K562 (cell line): ENCODE data around the gene RETSAT. TPM values are rescaled to one million over a fixed set of nuclear protein-coding genes. Genes with fewer than 3 reads are reported as not detected.

ENCODE experiments used
- ATAC-seq: fragments of 200-7000 bp; cut with Tn5 transposase; 3 replicates; pipeline ENCODE4 v1.9.1; 2020; ENCODE audit warnings: moderate library complexity
- BruUV-seq: library from RNA; stranded (reverse); fragments of 400-500 nt; replicated peaks from 2 replicates; lab custom pipeline; 2021; lab: Mats Ljungman, UMichigan
- CTCF ChIA-PET: fragments of 300-600 bp; formaldehyde crosslinking; extraction: SDS; loops from one replicate; lab custom pipeline; 2021; ENCODE audit warnings: low intra/inter-chr PET ratio; lab: Yijun Ruan, JAX
- POLR2A ChIA-PET: fragments of 300-600, 350-650 bp; sonication (Branson Sonifier 250); formaldehyde crosslinking; extraction: SDS; loops from one replicate; lab custom pipeline; 2021; ENCODE audit warnings: antibody characterized with exemption, inconsistent platforms; lab: Yijun Ruan, JAX
- DNase-seq, 4 experiments: peaks; one replicate each; pipeline versions ENCODE4 v3.0.0 to v3.0.0-alpha.2; 2011 to 2018; ENCODE audit warnings: low spot score in 3 of 4, mixed read lengths in 3 of 4; ENCODE audit errors: extremely low read depth in 1 of 4
- FAIRE-seq: peaks from 2 replicates; lab custom pipeline; 2011; peaks lifted over from hg19 to GRCh38; lab: Jason Lieb, UNC
- H2AFZ ChIP-seq: 2 replicates; pipeline ENCODE4 v1.6.0; 2011; ENCODE audit warnings: low read depth, low read length, control low read depth, inconsistent platforms
- H3K27ac ChIP-seq: fragments of 200-600 bp; 3 replicates; pipeline ENCODE4 v1.8.0; 2011; ENCODE audit warnings: low read depth, mild to moderate bottlenecking, control low read depth, inconsistent platforms, low read length, moderate library complexity, mixed read lengths; ENCODE audit errors: extremely low read depth
- H3K27me3 ChIP-seq, 2 experiments: fragments of 300-600 bp in 1 of 2; 2 replicates in 1 of 2; 3 replicates in 1 of 2; pipeline versions ENCODE4 v1.6.0 to v1.8.0; 2011; ENCODE audit warnings: inconsistent platforms in 2 of 2, low read length in 2 of 2, mild to moderate bottlenecking in 1 of 2, mixed read lengths in 1 of 2, moderate library complexity in 1 of 2; ENCODE audit not compliant: control insufficient read depth in 2 of 2, insufficient read depth in 2 of 2
- H3K36me3 ChIP-seq: fragments of 300-600 bp; 3 replicates; pipeline ENCODE4 v1.8.0; 2011; ENCODE audit warnings: mild to moderate bottlenecking, low read length, inconsistent platforms; ENCODE audit not compliant: control insufficient read depth, insufficient read depth
- H3K4me1 ChIP-seq, 2 experiments: fragments of 200-600 bp in 1 of 2; replicated peaks in 1 of 2; 2 replicates in 1 of 2; 3 replicates in 1 of 2; pipeline versions ENCODE4 v1.5.1 to v1.8.0; 2011; ENCODE audit warnings: inconsistent platforms in 2 of 2, low read length in 2 of 2, mild to moderate bottlenecking in 1 of 2, mixed read lengths in 1 of 2, moderate library complexity in 1 of 2; ENCODE audit not compliant: control insufficient read depth in 2 of 2, insufficient read depth in 2 of 2
- H3K4me2 ChIP-seq: 2 replicates; pipeline ENCODE4 v1.6.1; 2011; ENCODE audit warnings: low read length, control low read depth, inconsistent platforms, mixed read lengths; ENCODE audit not compliant: insufficient read depth
- H3K4me3 ChIP-seq: fragments of 200-600 bp; sonication (generic), shearing (Covaris generic); 2 replicates; pipeline ENCODE4 v1.5.1; 2016; ENCODE audit warnings: control low read depth, inconsistent platforms
- H3K79me2 ChIP-seq: fragments of 200-600 bp; 3 replicates; pipeline ENCODE4 v1.8.0; 2011; ENCODE audit warnings: low read length, inconsistent platforms; ENCODE audit not compliant: control insufficient read depth, insufficient read depth
- H3K9ac ChIP-seq, 2 experiments: 2 replicates each; pipeline versions ENCODE4 v1.6.0 to v1.6.1; 2011; ENCODE audit warnings: low read depth in 2 of 2, low read length in 2 of 2, control low read depth in 1 of 2, inconsistent platforms in 1 of 2, mild to moderate bottlenecking in 1 of 2, mixed read lengths in 1 of 2; ENCODE audit not compliant: insufficient read depth in 1 of 2
- H3K9me1 ChIP-seq: one replicate; pipeline ENCODE4 v1.6.0; 2011; ENCODE audit warnings: inconsistent platforms, mild to moderate bottlenecking, low read length, moderate library complexity; ENCODE audit not compliant: control insufficient read depth, insufficient read depth
- H3K9me3 ChIP-seq: replicated peaks from 2 replicates; pipeline ENCODE4 v1.5.1; 2011; ENCODE audit warnings: low read depth, low read length, inconsistent platforms; ENCODE audit not compliant: control insufficient read depth, insufficient read depth
- H4K20me1 ChIP-seq: replicated peaks from 2 replicates; pipeline ENCODE4 v1.6.1; 2011; ENCODE audit warnings: low read length, inconsistent platforms, mixed read lengths; ENCODE audit not compliant: control insufficient read depth, insufficient read depth
- COPS2 ChIP-seq: fragments of 450-650 bp; conservative IDR thresholded peaks from 2 replicates; pipeline ENCODE4 v1.6.1; 2016; ENCODE audit warnings: mild to moderate bottlenecking, moderate library complexity
- ETV5 ChIP-seq: sonication (generic); formaldehyde crosslinking; IDR thresholded peaks from 2 replicates; pipeline ENCODE4 v1.4.0; 2020; ENCODE audit warnings: low read depth, mild to moderate bottlenecking, missing genetic modification reagents
- SLC30A9 ChIP-seq: fragments of 250-450 bp; sonication (Bioruptor Pico); IDR thresholded peaks from 2 replicates; pipeline ENCODE4 v1.8.0; 2022; ENCODE audit warnings: mild to moderate bottlenecking, moderate library complexity
- SUPT5H ChIP-seq: fragments of 450-650 bp; IDR thresholded peaks from 2 replicates; pipeline ENCODE4 v1.6.1; 2016
- ZFP30 ChIP-seq: fragments of 250-450 bp; sonication (Bioruptor Pico); IDR thresholded peaks from 2 replicates; pipeline ENCODE4 v1.8.0; 2022; ENCODE audit warnings: moderate library complexity, mild to moderate bottlenecking, inconsistent platforms, borderline replicate concordance
- ZFX ChIP-seq: sonication (generic); formaldehyde crosslinking; IDR thresholded peaks from 2 replicates; pipeline ENCODE4 v1.8.0; 2022; ENCODE audit warnings: mild to moderate bottlenecking, missing genetic modification reagents, moderate library complexity
- WGBS: fragments of 100-300 bp; shearing (Covaris generic); methylation state at CpG from one replicate; pipeline ENCODE4 v1.1.6; 2016; ENCODE audit warnings: low coverage, mixed read lengths; ENCODE audit not compliant: insufficient coverage; ENCODE audit errors: missing lambda C conversion rate; 5-methylcytosine and 5-hydroxymethylcytosine counted together
- in situ Hi-C: fragments of 300-500 bp; cut with MboI; formaldehyde crosslinking; loops from 4 replicates; pipeline ENCODE4 v1.15.0; 2018; ENCODE audit warnings: inconsistent platforms, mixed read lengths
- intact Hi-C: fragments of 100-400 bp; cut with micrococcal nuclease; formaldehyde crosslinking; loops from 2 replicates; pipeline ENCODE4 v1.14.2; 2022
- polyA plus RNA-seq, 8 experiments: library from polyadenylated mRNA; depleted of rRNA in 4 of 8; stranded (reverse) in 5 of 8; unstranded in 3 of 8; fragments of >200 nt; fragmentation: Nextera tagmentation in 2 of 8; fragmentation: Illumina TruSeq in 1 of 8; extraction: Ambion mirVana in 2 of 8; extraction: Trizol in 1 of 8; gene quantifications; 2 replicates each; pipeline versions ENCODE4 v1.2.1 to v1.2.3, GENCODE V29; 2011 to 2014; ENCODE audit warnings: inconsistent platforms in 1 of 8, missing spikeins in 1 of 8
- total RNA-seq, 7 experiments: library from RNA; depleted of rRNA in 6 of 7; stranded (reverse); fragments of >200 nt in 6 of 7; fragmentation: Illumina TruSeq in 2 of 7; extraction: Trizol in 2 of 7; gene quantifications; 2 replicates each; pipeline versions ENCODE4 v1.2.1 to v1.2.3, GENCODE V29; 2011 to 2021; ENCODE audit warnings: low replicate concordance in 1 of 7
- TF ChIP-seq, protein P1 (sequence below): conservative IDR thresholded peaks from 2 replicates; pipeline ENCODE4 v1.6.1; 2011; ENCODE audit warnings: low read depth, mild to moderate bottlenecking, low read length; ENCODE audit not compliant: control insufficient read depth
- TF ChIP-seq, protein P2 (sequence below), 2 experiments: fragments of 450-650 bp in 1 of 2; sonication (generic) in 1 of 2; formaldehyde crosslinking; conservative IDR thresholded peaks; 2 replicates each; pipeline versions ENCODE4 v1.4.0 to v1.8.1; 2020 to 2022; ENCODE audit warnings: mild to moderate bottlenecking in 1 of 2, missing genetic modification reagents in 1 of 2

The RETSAT gene
- total and polyA plus RNA-seq, 9 of the 15 experiments (the other 6 are each of a cell fraction or from before 2014, with no cell fraction given), result 1.9 to 21.6 (median 16.5) TPM

DNA sequence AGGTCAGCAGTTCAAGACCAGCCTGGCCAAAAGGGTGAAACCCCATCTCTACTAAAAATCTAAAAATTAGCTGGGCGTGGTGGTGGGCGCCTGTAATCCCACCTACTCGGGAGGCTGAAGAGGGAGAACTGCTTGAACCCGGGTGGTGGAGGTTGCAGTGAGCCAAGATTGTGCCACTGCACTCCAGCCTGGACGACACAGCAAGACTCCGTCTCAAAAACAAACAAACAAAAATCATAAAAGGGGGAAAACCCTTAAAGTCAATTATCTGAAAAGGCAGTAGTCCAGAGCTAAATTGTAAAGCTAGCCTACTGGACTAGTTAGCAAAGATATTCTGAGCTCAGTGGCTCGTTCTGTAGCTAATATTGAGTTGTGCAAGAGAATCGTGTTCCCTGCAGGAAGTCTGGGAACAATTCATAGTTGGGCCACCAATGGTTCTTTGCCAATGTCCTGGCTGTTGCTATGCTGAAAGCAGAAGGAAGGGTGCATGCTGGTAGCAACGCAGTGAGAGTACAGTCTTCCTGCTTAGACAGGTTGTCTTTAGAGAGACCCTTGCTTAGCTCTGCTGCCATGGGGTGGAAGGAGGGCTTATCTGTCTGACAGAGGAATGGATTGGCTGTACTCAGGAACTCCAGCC is 30.9 kb downstream of the RETSAT start:
- CTCF ChIA-PET, result no interaction called here
- intact Hi-C loops, result no loop called here
- POLR2A ChIA-PET, result interaction anchor here (1.5 kb wide), 1 partner anchor 16 kb away, joined by 4 read pairs; no protein-coding TSS in a partner anchor

GRCh38 chr2:85319796-85320195 is 34.5 kb downstream of the RETSAT start:
- WGBS, result 98% methylated on average over 4 of the region's 4 CpGs
- Histone ChIP-seq H2AFZ (no peak overlapping the region), H3K9ac (no peak overlapping the region), H3K4me2 (no peak overlapping the region), H4K20me1 (peaks cover 11% of the 10 kb centered on the region), H3K9me3 (no peaks in the 10 kb centered on the region), H3K4me3 (no peak overlapping the region), H3K4me1 (peaks cover 0 to 3% of the 10 kb centered on the region in 2 experiments; a peak in 2 of 5 replicates), H3K36me3 (peaks cover 82% of the 10 kb centered on the region), H3K9me1 (peaks cover 6% of the 10 kb centered on the region), H3K27ac (no peak overlapping the region), H3K79me2 (peaks cover 35% of the 10 kb centered on the region), H3K27me3 (no peaks in the 10 kb centered on the region)
- no peak for ATAC-seq
- intact Hi-C loops, result no loop called here
- no TSS peak for BruUV-seq
- no peak for DNase-seq
- no peak for FAIRE-seq
- POLR2A ChIA-PET, result interaction anchor here (1.2 to 1.4 kb wide), 3 partner anchors 9 to 32 kb away, joined by 3 to 9 read pairs (median 4); partner anchors contain the start of gene TGOLN2
- in situ Hi-C loops, result no loop called here
- CTCF ChIA-PET, result no interaction called here
- no peak for TF ChIP-seq ETV5 (CRISPR knock-in tag)
- TF ChIP-seq, protein P1, sequence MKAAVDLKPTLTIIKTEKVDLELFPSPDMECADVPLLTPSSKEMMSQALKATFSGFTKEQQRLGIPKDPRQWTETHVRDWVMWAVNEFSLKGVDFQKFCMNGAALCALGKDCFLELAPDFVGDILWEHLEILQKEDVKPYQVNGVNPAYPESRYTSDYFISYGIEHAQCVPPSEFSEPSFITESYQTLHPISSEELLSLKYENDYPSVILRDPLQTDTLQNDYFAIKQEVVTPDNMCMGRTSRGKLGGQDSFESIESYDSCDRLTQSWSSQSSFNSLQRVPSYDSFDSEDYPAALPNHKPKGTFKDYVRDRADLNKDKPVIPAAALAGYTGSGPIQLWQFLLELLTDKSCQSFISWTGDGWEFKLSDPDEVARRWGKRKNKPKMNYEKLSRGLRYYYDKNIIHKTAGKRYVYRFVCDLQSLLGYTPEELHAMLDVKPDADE, result no peak
- TF ChIP-seq, protein P2, sequence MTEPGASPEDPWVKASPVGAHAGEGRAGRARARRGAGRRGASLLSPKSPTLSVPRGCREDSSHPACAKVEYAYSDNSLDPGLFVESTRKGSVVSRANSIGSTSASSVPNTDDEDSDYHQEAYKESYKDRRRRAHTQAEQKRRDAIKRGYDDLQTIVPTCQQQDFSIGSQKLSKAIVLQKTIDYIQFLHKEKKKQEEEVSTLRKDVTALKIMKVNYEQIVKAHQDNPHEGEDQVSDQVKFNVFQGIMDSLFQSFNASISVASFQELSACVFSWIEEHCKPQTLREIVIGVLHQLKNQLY (CRISPR knock-in tag; conservative IDR thresholded peaks at IDR 0.05), result no peak
- no peak for TF ChIP-seq COPS2
- TF ChIP-seq SLC30A9, result no peak
- no peak for TF ChIP-seq SUPT5H

More for the DNA sequence above, 30.9 kb downstream of the RETSAT start:
- peaks cover 6% of the 10 kb centered on the region for H3K9me1 ChIP-seq
- H3K9me3 ChIP-seq, result no peaks in the 10 kb centered on the region
- H3K36me3 ChIP-seq, result peaks cover 80% of the 10 kb centered on the region
- no peaks in the 10 kb centered on the region for H3K27me3 ChIP-seq
- peaks cover 19% of the 10 kb centered on the region for H4K20me1 ChIP-seq
- no peak overlapping the region for H3K4me3 ChIP-seq
- 0 out of 2 replicates have a peak, but pooled peaks have one; percentile 11 for TF ChIP-seq ZFX (CRISPR knock-in tag)
- no peak for TF ChIP-seq ZFP30 (CRISPR knock-in tag)
- no TSS peak for BruUV-seq
- in situ Hi-C loops, result no loop called here
- no peak overlapping the region for H2AFZ ChIP-seq
- 92% methylated on average over 8 of the region's 9 CpGs for WGBS
- DNase-seq, result no peak
- no peak for FAIRE-seq
- H3K4me2 ChIP-seq, result no peak overlapping the region
- peaks cover 65% of the 10 kb centered on the region for H3K79me2 ChIP-seq
- ATAC-seq, result no peak
- H3K4me1 ChIP-seq, result peaks cover 14 to 17% of the 10 kb centered on the region in 2 experiments; a peak in 4 of 5 replicates
- no peak overlapping the region for H3K9ac ChIP-seq
- H3K27ac ChIP-seq, result no peak overlapping the region
